ENCODE data around the gene CFL2. TPM values are rescaled to one million over a fixed set of nuclear protein-coding genes. Genes with fewer than 3 reads are reported as not detected.

The CFL2 gene
- total RNA-seq, 2 donors from 2014 or later, result 218 to 289 TPM

DNA sequence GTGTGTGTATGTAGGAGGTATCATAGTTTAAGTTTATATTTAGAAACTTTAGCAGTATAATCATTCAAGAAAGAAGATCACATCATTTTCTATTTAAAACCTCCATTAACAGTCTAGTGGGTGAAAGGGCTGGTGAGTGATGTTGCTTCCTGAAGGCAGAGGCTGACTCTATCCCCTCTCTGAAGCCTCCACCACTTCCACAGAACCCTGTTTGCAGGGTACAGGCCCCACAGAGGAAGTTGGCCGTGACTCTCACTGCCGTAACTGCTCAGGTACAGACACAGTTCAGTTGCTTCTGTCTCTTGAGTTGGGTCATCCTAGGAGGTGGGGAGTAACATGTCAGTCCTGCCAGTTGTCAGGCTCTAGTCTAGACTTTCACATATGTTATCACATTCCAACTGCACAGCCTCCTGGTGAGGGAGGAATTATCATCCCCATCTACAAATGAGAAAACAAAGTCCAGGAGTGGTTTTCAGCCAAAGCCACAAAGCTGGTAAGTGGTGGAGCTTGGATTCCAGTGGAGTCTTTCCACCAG lies 31.5 kb downstream of the CFL2 start:
- DNase-seq (ENCODE audit: low spot score), result no peak
- intact Hi-C loops (cut with DNase I), result no loop called here

DNA sequence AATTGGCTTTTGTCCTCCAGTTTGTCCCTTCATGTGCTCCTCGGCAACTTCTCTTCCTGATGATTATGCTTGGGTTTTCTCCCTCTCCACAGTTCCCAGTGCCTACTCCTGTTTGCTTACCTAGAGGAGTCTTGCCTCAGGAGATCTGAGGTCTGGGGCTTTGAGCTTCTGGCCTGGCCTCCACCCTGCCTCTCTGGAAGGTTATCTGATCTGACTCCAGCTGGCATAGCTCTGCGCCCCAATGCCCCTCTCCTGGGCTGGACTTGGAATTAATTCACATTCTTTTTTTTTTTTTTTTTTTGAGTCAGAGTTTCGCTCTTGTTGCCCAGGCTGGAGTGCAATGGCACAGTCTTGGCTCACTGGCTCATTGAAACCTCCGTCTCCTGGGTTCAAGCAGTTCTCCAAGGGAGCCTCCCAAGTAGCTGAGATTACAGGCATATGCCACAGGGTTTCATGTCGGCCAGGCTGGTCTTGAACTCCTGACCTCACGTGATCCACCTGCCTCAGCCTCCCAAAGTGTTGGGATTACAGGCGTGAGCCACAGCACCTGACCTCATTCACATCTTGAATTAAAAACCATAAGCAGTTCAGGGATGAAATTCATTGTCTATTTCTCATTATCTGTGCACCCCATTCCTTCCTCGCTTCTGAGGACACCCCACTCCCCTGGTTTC lies 33.5 kb downstream of the CFL2 start:
- no peak for DNase-seq (ENCODE audit: low spot score)
- intact Hi-C loops (cut with DNase I), result no loop called here

DNA sequence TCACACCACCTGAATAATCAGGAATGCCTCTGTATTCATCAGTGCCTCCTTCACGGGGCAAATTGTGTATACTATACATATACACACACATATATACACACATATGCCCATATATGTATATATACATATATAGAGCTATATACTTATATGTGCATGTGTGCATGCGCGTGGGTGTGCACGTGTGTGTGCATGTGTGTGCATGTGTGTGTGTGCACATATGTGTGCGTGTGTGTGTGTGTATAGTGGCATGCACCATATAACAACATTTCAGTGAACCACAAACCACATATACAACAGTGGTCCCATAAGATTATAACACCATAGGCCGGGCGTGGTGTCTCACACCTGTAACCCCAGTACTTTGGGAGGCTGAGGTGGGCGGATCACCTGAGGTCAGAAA lies 35.7 kb downstream of the CFL2 start:
- intact Hi-C loops (cut with DNase I), result no loop called here
- no peak for DNase-seq (ENCODE audit: low spot score)

DNA sequence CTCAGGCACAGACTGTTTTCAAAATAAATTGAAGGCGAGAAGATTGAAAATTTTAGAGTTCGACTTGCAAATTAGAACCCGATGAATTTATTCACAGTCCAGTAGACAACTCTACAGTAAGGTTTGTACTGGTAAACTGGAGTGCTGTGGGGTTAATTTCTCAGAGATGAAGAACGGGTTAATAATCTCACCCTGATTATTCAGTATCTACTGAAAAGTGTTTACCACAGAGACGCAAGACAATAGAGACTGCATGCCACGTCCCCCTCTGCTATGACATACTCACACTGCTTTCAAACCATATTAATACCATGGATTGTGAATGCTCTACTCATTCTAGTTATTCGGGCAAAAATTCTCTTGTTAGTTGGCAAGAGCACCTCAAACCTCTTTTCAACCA lies 36.1 kb downstream of the CFL2 start:
- no peak for DNase-seq (ENCODE audit: low spot score)
- intact Hi-C loops (cut with DNase I), result no loop called here

DNA sequence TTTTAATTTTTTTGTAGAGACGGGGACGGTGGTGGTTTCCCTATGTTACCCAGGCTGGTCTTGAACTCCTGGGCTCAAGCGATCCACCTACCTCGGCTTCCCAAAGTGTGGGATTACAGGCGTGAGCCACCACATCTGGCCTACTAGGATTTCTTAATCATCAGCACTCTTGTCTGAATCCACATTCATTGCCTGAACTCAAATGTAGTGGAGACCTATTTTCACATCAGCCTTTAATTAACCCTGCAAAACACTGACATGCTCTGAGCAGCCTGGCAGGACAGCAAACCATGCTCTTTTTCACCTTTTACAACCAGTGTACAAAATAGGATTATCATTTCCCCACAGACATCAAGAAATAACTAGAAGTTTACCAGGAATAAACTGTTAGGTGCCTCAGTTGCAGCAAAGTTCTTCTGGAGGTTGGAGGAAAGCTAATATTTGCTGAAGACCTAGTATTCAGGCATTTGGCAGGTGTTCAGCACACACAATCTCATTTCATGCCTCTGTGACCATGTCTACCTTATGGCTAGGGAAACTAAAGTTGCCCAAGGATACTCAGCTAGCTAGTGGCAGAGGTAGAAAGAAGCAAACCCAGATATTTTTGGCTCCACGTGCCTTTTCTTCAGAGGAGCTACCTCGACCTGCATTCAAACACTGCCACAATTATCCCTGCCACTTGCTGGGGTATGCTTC lies 37.7 kb downstream of the CFL2 start:
- intact Hi-C loops (cut with DNase I), result no loop called here
- DNase-seq (ENCODE audit: low spot score), result no peak

DNA sequence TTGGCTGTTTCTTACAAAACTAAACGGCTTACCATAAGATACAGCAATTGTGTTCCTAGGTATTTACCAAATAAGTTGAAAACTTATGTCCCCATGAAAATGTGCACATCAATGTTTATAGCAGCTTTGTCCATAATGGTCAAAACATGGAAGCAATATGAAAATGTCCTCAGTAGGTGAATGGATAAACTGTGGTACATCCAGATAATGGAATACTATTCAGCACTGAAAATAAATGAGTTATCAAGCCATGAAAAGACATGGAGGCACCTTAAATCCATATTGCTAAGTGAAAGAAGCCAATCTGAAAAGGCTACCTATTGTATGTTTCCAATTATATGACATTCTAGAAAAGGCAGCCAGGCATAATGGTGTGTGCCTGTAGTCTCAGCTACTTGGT lies 40.7 kb downstream of the CFL2 start:
- intact Hi-C loops (cut with DNase I), result loop anchor here in 1 of 2 donors (5.0 kb wide), 1 partner anchor 49 kb away; no protein-coding TSS in a partner anchor
- no peak for DNase-seq (ENCODE audit: low spot score)

DNA sequence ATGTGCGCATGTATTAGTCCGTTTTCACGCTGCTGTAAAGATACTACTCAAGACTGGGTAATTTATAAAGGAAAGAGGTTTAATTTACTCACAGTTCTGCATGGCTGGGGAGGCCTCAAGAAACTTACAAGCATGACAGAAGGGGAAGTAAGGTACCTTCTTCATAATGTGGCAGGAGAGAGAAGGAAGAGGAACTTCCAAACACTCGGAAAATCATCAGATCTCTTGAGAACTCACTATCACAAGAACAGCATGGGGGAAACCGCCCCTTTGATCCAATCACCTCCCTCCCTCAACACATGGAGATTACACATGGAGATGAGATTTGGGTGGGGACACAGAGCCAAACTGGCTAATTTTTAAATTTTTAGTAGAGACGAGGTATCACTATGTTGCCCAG lies 42.7 kb downstream of the CFL2 start:
- no peak for DNase-seq (ENCODE audit: low spot score)
- intact Hi-C loops (cut with DNase I), result loop anchor here (1.0 to 5.0 kb wide), 2 partner anchors 50 to 51 kb away; no protein-coding TSS in a partner anchor

DNA sequence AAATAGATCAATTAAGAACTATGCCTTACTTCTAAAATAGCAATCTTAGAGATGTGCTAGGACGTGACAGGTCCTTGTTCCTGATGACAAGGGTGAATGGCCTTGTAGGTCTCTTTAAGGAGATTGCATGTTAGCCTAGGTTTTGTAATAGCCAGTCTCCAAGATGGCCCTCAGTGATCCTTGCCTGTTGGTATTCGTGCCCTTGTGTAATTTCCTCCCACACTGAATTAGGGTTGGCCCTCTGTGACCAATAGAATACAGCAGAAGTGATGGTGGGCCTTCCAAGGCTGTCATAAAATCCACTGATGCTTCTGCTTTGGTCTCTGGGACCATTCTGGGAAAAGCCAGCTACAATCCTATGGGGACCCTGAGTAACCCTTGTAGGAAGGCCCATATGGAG lies 46.3 kb downstream of the CFL2 start:
- DNase-seq (ENCODE audit: low spot score), result no peak
- intact Hi-C loops (cut with DNase I), result no loop called here

DNA sequence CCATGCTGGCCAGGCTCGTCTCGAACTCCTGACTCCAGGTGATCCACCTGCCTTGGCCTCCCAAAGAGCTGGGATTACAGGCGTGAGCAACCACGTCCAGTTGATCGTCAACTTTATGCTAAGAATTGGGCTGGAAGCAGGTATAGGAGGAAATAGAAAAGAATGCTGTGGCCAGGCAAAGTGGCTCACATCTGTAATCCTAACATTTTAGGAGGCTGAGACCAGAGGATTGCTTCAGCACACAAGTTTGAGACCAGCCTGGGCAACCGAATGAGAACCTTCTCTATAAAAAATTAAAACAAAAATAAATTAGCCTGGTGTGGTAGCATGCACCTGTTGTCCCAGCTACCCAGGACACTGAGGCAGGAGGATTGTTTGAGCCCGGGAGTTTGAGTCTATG lies 47.4 kb downstream of the CFL2 start:
- DNase-seq (ENCODE audit: low spot score), result no peak
- intact Hi-C loops (cut with DNase I), result no loop called here

DNA sequence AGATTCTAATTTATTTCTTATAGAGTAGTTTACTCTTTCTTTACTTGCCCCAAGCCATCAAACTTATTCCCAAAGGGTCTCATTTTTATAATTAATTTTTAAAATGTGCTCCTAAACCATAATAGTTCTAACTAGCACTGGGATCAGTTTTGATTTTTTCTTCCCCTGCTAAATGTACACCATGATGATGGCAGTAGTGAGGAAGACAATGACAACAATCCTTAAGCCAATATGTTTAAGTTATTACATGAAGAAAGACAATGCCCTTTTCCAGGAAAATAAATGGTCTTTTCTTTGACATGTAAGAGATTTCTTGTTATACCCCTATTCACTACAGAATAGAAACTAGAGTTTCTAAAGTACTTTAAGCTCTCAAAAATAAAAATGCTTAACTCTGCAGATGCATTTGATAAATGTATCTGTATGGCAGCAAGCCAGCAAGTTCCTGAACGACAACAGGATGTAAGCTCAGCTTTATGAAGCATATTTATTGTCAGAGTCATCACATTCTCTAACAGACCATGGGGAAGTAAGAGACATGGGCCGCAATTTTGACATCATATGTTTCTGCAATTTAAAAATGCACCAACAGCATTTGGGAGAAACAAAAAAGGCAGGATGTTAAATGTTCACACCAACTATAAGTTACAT lies 48.5 kb downstream of the CFL2 start:
- intact Hi-C loops (cut with DNase I), result no loop called here
- DNase-seq (ENCODE audit: low spot score), result no peak

DNA sequence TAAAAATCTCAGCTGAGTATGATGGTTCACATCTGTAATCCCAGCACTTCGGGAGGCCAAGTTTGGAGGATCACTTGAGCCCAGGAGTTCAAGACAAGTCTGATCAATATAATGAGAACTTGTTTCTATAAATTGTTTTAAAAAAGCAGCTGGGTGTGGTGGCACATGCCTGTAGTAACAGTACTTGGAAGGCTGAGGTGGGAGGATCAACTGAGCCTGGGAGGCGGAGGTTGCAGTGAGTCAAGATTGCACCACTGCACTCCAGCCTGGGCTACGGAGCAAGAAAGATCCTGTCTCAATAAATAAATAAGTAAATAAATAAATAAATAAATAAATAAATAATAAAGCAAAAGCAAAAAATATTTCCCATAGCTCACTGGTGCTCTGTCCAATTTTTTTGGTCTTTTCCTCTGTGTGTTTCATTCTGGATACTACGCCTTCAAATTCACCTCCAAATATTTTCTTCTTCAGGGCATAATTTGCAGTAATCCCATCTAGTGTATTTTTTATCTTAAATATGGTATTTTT lies 51.8 kb downstream of the CFL2 start:
- no peak for DNase-seq (ENCODE audit: low spot score)
- intact Hi-C loops (cut with DNase I), result no loop called here

DNA sequence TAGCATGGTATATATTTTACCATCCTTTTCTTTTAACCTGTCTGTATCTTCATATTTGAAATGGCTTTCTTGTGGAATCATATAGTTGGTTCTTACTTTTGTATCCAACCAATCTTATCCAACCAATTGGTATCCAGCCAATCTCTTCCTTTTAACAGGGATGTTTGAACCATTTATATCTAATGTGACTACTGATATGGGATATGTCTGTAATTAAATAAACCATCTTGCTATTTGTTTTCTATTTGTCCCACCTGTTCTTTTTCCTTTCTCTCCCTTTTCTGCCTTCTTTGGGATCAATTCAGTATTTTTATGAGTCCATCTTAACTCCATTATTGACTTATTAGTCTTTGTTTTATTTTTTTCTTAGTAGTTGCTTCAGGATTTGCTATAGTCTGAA lies 53.6 kb downstream of the CFL2 start:
- intact Hi-C loops (cut with DNase I), result no loop called here
- no peak for DNase-seq (ENCODE audit: low spot score)

Other genes with a start within 250 kb of the CFL2 start
- gene EAPP, start 174.9 kb downstream of the CFL2 start, total RNA-seq, result 10 to 100 TPM; 22.4 to 30.9 TPM
- 10 to 100 TPM; 83.7 to 84.6 TPM for gene SNX6, start 84.4 kb downstream of the CFL2 start, total RNA-seq
- 10 to 100 TPM; 17.3 to 31.6 TPM for gene BAZ1A, start 160.8 kb upstream of the CFL2 start, total RNA-seq

Data from posterior vena cava (tissue), 2 donors.